Peyer's patch (tissue), 4 donors: ENCODE data around the gene MTRR. TPM values are rescaled to one million over a fixed set of nuclear protein-coding genes. Genes with fewer than 3 reads are reported as not detected.

Experiments
- DNase-seq, 3 donors: peaks; one replicate each; pipeline ENCODE4 v3.0.0-alpha.2; 2017 to 2019
- H3K27ac ChIP-seq, 4 donors: fragments of 200-600 bp; sonication (generic); one replicate each; pipeline ENCODE4 v1.5.1; 2016 to 2019
- H3K27me3 ChIP-seq, 2 donors: fragments of 200-600 bp; sonication (generic); one replicate each; pipeline ENCODE4 v1.5.1; 2019
- H3K36me3 ChIP-seq, 3 donors: fragments of 200-600 bp; sonication (generic); one replicate each; pipeline ENCODE4 v1.5.1; 2016 to 2019
- H3K4me1 ChIP-seq, 4 donors: fragments of 200-600 bp; sonication (generic); one replicate each; pipeline ENCODE4 v1.5.1; 2016 to 2019
- H3K4me3 ChIP-seq, 4 donors: fragments of 200-600 bp; sonication (generic); 1 replicate in 3 of 4; 2 replicates in 1 of 4; pipeline ENCODE4 v1.5.1; 2016 to 2019; ENCODE audit warnings: mild to moderate bottlenecking in 1 of 4
- H3K9me3 ChIP-seq, 4 donors: fragments of 200-600 bp; sonication (generic); one replicate each; pipeline ENCODE4 v1.5.1; 2016 to 2019; ENCODE audit warnings: mild to moderate bottlenecking in 1 of 4
- CTCF ChIP-seq, 6 experiments: fragments of 450-650 bp in 4 of 6; fragments of 200-600 bp in 2 of 6; sonication (generic) in 1 of 6; IDR thresholded peaks; one replicate each; pipeline ENCODE4 v1.5.1; 2017 to 2019; ENCODE audit warnings: antibody characterized with exemption in 6 of 6, mild to moderate bottlenecking in 3 of 6, moderate library complexity in 1 of 6
- POLR2A ChIP-seq, 2 donors: fragments of 450-650 bp; IDR thresholded peaks; one replicate each; pipeline ENCODE4 v1.5.1; 2017; ENCODE audit warnings: antibody characterized with exemption in 2 of 2, mild to moderate bottlenecking in 2 of 2, moderate library complexity in 2 of 2
- total RNA-seq, 4 donors: library from RNA; depleted of rRNA; stranded (reverse); fragments of >200 nt; gene quantifications; one replicate each; pipeline ENCODE4 v1.1.0, GENCODE V29; 2016

Gene MTRR
- total RNA-seq, 4 donors from 2014 or later: 45.7 to 82.1 (median 71.7) TPM

- Histone ChIP-seq H3K4me1 (no peaks in the 10 kb centered on the region), H3K36me3 (no peaks in the 10 kb centered on the region), H3K4me3 (no peak overlapping the region), H3K9me3 (no peaks in the 10 kb centered on the region), H3K27ac (no peak overlapping the region), H3K27me3 (no peaks in the 10 kb centered on the region)
- no peak for TF ChIP-seq CTCF (IDR thresholded peaks at IDR 0.05)
- TF ChIP-seq POLR2A (IDR thresholded peaks at IDR 0.05): no peak
- DNase-seq: no peak
Observed at GRCh38 chr5:7917130-7918123, 48.5 kb downstream of the MTRR start.

- no peaks in the 10 kb centered on the region for H3K27me3 ChIP-seq
- no peak overlapping the region for H3K4me3 ChIP-seq
- no peaks in the 10 kb centered on the region for H3K36me3 ChIP-seq
- H3K27ac ChIP-seq: no peak overlapping the region
- H3K4me1 ChIP-seq: peaks cover 0 to 7% (median 0%) of the 10 kb centered on the region in 4 donors
- no peak for DNase-seq
- TF ChIP-seq CTCF (IDR thresholded peaks at IDR 0.05) (no peak), POLR2A (IDR thresholded peaks at IDR 0.05) (no peak)
- H3K9me3 ChIP-seq: no peaks in the 10 kb centered on the region
Observed at GRCh38 chr5:7925961-7926695, 57.2 kb downstream of the MTRR start.

DNA sequence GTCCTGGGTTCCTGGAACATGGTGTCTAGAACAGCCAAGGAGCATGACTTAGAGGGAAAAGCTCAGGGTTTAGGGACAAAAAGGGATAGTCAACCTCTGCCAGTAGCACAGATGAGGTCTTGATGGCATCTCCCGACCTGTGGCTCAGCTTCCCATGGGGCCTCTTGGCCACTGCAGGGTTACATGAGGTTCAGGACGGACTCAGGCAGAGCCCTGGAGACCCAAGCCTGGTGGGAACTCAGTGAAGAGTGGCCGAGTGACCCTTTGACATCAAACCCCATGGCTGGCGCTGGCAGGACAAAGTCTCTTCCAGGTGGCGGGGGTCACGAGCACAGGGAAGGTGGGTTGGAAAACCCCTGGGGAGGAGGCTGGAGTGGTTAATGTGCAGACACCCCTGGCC lies 57.8 kb downstream of the MTRR start:
- DNase-seq: no peak
- no peak overlapping the region for H3K4me3 ChIP-seq
- H3K4me1 ChIP-seq: peaks cover 0 to 7% (median 0%) of the 10 kb centered on the region in 4 donors
- no peaks in the 10 kb centered on the region for H3K36me3 ChIP-seq
- H3K9me3 ChIP-seq: no peaks in the 10 kb centered on the region
- no peaks in the 10 kb centered on the region for H3K27me3 ChIP-seq
- TF ChIP-seq CTCF (IDR thresholded peaks at IDR 0.05) (no peak), POLR2A (IDR thresholded peaks at IDR 0.05) (no peak)
- no peak overlapping the region for H3K27ac ChIP-seq

DNA sequence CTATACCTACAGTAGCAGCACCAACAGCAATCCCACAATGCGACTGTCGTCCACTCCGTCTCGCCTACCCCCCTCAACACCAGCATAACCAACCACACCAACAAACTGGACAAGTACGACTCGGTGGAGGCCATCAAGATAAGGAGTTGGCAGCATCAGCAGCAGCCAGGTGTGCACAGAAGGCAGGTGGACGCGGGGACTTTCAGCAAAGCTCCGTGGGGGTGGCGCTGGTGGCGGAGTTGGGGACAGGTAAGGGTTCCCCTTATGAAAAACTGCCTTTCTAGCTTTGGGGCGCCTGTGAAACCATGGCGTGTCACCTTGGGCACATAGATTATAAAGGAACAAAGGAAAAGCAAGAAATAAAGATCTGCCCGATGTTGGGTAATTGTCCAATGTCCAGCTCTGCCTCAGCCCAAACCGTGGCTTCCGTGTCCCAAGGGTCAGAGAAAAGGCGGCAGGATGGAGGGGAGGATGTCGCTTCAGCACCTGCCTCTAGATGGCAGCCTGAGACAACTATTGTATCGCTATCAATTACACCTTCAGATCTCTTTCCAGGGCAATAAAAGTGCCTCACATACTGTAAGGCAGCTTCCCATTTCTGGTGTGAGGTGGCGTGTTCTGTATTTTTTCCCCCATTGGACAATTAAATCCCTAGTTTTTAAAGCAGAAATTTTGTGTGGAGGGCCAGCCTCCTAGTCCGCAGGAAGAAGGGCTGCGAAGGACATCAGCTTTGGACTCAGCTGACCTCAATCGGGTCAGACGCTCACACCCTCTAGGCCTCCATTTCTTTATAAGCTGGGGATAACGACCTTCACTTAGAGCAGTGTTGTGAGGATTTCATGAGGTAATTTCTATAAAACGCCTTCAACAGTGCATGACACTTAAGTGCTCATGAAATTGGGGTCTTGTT lies 58.8 kb downstream of the MTRR start:
- peaks cover 0 to 7% (median 0%) of the 10 kb centered on the region in 4 donors for H3K4me1 ChIP-seq
- peak in 2 of 3 donors; percentile 71 to 78 for DNase-seq
- no peak overlapping the region for H3K27ac ChIP-seq
- no peaks in the 10 kb centered on the region for H3K27me3 ChIP-seq
- no peak overlapping the region for H3K4me3 ChIP-seq
- TF ChIP-seq CTCF (IDR thresholded peaks at IDR 0.05) (peak in 4 of 6 experiments; percentile 56 to 89 (median 86)), POLR2A (IDR thresholded peaks at IDR 0.05) (no peak)
- H3K36me3 ChIP-seq: no peaks in the 10 kb centered on the region
- H3K9me3 ChIP-seq: no peaks in the 10 kb centered on the region

DNA sequence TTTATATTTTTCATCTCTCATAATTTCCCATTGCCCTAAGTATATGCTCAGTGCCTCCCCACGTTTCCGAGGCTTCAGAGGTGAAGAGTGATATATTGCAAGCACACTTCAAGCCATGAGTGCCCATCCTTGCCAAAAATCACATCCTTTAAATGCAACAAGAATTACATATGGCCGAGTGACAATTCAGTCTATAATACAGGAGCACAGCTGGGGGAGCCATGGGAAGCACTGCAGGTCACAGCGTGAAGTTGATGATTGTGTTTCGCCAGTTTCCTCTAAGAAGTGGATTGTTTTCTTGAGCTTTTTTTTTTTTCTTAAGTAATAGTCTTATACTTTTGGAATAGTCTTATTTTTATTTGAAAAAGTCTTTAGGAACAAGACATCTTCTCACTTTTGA lies 61.1 kb downstream of the MTRR start:
- no peaks in the 10 kb centered on the region for H3K36me3 ChIP-seq
- no peak overlapping the region for H3K4me3 ChIP-seq
- no peak for TF ChIP-seq CTCF (IDR thresholded peaks at IDR 0.05)
- TF ChIP-seq POLR2A (IDR thresholded peaks at IDR 0.05): no peak
- no peak for DNase-seq
- peaks cover 0 to 7% (median 0%) of the 10 kb centered on the region in 4 donors for H3K4me1 ChIP-seq
- H3K9me3 ChIP-seq: no peaks in the 10 kb centered on the region
- H3K27ac ChIP-seq: no peak overlapping the region
- no peaks in the 10 kb centered on the region for H3K27me3 ChIP-seq
